ENCODE data around the gene CNST. TPM values are rescaled to one million over a fixed set of nuclear protein-coding genes. Genes with fewer than 3 reads are reported as not detected.
"Not testable (repeated sequence)": the region's sequence is repeated elsewhere in the genome, so short reads cannot be mapped to it uniquely, and the experiment has no call there.

The CNST gene
- total RNA-seq, 1 experiment from 2014 or later = 20.6 TPM

DNA sequence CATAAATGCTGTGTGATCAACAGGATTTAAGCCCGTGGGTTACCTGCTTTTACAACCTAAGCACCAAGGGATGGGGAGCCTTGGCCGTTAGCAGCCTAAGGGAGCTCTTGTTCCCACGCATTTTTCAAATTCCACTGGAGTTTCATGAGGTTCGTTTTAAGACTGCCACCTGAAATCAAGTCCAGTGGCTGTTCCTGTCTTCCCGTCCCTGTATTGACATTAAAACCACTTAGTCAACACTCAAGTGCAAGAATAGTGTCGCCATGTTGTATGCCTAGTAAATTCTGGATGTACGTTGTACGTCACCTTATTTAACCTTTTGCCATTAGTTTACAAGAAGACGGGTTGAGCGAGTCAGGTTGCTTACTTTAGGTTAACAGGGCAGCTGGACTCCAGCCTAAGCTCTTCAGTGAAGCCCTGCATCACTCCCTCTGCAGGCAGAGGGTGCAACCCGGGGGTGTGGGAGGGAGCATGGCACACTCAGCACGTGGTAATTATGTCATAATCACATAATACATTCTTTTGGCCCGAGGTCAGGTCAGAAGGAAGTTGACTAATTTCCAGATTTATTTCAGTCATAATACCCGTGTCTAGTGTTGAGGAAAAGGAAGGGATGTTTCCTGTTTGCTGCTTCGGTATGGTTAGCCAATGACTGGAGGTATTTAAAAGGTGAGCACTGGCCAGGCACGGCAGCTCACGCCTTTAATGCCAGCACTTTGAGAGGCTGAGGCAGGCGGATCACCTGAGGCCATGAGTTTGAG, 42.5 kb downstream of the CNST start:
- in situ Hi-C loops (cut with HindIII; ENCODE audit: low sequenced_read_pairs) = no loop called here
- DNase-seq (ENCODE audit: low spot score) = peak; percentile 59

DNA sequence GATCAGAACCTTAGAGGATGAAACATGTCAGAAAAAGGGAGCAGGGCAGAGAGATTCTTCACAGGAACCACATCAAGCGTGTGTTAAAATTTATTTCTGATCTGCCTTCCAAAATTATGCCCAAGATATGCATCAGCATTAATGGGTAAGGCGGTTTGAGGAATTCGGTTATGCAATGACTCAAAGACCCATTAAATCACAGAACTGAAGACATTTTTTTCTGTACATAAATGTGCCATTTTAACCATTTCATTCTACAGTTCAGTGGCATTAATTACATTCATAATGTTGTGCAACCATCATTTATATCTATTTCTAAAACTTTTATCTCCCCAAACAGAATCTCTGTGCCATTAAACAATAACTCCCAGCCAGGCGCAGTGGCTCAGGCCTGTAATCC, 43.4 kb downstream of the CNST start:
- DNase-seq (ENCODE audit: low spot score) = no peak
- in situ Hi-C loops (cut with HindIII; ENCODE audit: low sequenced_read_pairs) = no loop called here

DNA sequence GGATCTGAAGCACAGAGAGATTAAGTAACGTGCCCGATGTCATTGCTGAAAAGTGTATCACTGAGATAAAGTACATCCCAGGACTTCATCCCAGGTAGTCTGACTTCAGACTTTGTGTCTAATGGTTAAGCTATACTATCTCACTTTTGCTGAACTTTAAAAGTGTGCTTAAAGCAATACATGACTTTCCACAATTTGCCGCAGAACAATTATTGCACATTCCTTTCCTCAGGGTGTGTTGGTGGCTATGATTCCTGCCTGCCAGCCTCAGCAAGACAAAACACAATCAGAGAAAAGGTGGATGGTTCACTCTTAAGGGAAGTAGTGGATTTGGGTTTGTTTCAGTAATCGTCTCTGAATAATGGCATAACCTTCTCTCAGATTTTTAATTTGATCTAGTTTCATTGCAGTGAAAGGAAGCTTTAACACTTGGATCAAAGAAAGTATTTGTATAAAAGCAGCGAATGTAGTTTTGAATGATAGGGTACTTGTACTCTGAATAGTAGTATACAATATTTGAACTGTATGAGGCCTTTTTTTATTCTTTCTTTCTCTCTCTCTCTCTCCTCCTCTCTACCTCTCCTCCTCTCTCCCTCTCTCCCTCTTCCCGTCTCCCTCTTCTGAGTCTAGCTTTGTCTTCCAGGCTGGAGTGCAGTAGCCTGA, 47.0 kb downstream of the CNST start:
- no peak for DNase-seq (ENCODE audit: low spot score)
- in situ Hi-C loops (cut with HindIII; ENCODE audit: low sequenced_read_pairs) = no loop called here

DNA sequence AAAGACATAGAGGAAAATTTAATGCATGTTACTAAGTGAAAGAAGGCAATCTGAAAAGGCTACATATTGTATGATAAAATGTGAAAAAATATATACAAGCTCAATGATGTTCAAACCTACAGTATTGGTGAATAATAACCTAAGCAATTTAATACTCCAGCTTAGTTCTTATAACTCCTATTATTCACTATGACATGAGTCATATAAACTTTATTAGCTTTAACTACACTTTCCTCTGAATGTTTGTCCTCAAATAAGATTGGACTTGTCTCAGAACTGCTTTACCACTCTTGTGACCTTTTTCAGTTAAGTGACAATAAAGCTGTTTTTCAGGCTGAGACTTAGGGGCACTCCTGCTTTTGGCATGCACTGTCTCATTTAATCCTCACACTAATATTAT, 50.9 kb downstream of the CNST start:
- no peak for DNase-seq (ENCODE audit: low spot score)
- in situ Hi-C loops (cut with HindIII; ENCODE audit: low sequenced_read_pairs) = no loop called here

DNA sequence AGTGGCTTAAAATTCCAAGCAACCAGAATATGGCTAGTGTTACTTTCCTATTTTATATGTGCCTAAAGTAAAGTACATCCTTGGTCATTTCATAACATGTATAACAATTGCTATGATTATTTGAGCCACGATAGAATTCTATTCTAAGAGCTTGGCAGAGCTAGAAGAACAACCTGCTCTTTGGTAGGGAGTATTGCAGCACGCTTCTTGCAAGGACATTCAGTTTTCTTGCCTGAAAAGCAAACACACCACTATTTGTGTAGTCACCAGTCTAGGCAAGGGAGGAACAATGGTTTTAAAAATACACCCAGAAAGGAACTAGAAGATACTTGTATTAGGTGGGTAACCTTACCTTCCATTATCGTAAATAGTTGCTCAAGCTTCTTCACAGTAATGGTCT, 51.5 kb downstream of the CNST start:
- no peak for DNase-seq (ENCODE audit: low spot score)
- in situ Hi-C loops (cut with HindIII; ENCODE audit: low sequenced_read_pairs) = no loop called here

DNA sequence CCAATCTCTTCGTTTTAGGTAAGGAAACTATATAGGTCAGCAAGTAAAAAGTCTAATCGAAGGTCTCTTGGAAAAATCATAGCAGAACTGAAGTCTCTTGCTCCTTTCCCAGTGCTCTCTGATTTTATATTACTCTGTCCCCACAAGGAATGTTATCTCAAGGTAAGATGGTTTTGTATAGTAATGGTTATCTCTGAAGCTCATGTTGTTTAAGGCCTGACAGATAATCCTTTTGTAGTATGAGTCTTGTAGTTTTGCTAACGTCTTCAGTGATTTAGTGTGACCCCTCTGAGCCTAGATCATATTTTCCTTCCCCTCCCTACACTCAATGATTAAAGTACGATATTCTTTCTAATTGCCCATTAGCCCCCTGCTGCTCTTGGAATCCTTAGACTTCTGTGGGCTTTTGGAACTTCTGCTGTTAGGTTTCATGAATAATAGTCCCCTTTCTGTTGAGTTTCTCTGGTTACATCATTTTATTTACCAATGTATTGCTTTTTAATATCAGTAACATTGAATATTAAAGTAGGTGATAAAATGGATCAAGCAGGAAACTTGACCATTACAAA, 52.1 kb downstream of the CNST start:
- in situ Hi-C loops (cut with HindIII; ENCODE audit: low sequenced_read_pairs) = no loop called here

DNA sequence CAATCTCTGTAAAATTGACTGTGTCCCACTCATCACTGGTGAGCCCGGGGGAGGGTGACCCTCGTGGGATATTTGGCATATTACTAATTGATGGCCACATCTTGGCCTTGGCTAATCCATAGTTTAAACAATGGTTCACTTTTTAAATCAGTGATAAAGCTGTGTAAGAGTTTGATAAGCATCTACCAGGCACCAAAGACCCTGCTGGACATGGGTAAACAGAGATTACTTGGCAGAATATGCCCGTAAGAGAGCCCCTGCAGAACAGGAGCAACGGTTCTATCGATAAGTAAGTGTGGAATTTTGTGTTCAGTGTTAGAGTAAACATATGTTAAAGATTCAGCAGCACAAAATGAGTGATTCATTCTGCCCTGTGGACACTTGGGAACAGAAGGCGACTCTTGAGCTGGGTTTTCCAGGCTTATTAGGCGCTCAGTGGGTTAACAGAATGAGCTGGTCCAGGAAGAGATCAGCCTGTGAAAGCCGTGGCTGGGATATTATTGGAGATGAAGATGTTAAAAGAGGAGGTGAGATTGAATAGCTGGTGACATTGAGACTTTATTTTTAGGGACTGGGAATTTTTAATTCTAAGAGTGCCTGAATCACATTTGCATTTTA, 55.9 kb downstream of the CNST start:
- in situ Hi-C loops (cut with HindIII; ENCODE audit: low sequenced_read_pairs) = no loop called here
- DNase-seq (ENCODE audit: low spot score) = no peak

More for the DNA sequence above, 52.1 kb downstream of the CNST start:
- no peak for DNase-seq (ENCODE audit: low spot score)

DNA sequence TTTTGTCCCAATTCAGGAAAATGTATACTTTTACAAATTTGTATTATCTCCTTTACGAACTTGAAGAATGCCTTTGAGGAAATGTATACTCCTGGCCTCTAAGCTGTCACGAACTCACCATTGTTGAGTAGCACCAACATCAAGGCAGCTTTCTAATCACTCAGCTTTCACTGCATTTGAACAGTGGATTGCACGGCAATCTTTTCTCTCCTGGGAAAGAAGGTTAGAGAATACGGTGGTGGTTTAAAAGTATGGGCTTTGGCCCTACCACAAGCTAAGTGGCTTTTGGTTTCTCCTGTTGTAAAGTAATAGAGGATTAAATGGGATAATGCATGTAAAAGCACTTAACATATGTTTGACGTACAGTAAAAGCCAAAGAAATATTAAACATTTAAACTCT, 57.8 kb downstream of the CNST start:
- DNase-seq (ENCODE audit: low spot score) = no peak
- in situ Hi-C loops (cut with HindIII; ENCODE audit: low sequenced_read_pairs) = no loop called here

DNA sequence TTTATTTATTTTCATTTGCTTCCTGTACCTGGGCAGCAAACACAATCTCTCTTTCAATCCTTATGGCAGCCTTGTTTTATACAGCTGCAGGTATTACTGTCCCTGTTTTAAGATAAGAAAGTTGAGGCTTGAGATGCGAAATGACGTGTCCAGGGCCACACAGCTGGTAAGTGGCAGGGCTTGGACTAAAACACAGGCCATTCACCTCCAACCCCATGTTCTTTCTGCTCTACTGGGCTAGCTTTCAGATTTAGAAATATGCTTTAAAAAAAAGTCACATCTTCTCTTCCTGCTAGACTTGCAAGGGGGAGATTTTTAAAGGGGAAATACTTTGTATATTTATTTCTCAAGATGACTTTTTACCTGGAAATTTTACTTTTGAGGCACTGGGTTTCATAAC, 62.8 kb downstream of the CNST start:
- in situ Hi-C loops (cut with HindIII; ENCODE audit: low sequenced_read_pairs) = no loop called here

DNA sequence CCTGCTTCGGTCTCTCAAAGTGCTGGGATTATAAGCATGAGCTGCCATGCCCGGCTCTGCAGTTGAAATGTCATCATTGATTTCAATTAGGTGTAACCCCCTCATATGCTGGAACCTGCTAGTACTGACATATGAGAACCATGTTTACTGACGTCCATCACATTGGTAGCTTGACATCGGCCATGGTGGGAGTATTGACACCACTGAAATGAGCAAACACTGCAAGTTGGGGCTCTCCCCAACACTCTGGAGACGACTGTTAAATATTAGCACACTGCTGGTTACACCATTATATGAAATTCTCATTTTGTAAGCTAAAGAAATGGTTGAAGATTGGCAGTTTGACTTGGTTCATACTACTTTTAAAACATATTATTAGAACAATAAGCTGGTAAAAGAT, 63.7 kb downstream of the CNST start:
- in situ Hi-C loops (cut with HindIII; ENCODE audit: low sequenced_read_pairs) = no loop called here
- DNase-seq (ENCODE audit: low spot score) = no peak

More for the DNA sequence above, 62.8 kb downstream of the CNST start:
- no peak for DNase-seq (ENCODE audit: low spot score)

DNA sequence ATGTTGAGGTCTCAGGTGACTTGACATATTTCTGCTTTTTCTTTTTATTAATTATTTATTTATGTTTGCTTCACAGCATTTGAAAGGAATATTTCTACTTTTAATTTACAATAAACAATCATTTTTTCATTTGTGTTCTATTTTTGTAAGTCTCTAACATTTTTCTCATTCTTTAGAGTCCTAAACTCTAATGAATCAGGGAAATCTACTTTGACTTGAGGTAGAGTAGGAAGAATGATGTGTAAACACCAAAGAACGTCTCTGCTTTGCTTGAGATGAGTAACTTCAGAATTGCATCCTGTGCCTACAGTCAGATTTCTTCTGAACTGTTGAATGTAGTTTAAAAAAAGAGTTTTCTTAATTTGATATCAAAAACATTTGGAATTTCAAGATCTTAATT, 65.2 kb downstream of the CNST start:
- no peak for DNase-seq (ENCODE audit: low spot score)
- in situ Hi-C loops (cut with HindIII; ENCODE audit: low sequenced_read_pairs) = no loop called here

DNA sequence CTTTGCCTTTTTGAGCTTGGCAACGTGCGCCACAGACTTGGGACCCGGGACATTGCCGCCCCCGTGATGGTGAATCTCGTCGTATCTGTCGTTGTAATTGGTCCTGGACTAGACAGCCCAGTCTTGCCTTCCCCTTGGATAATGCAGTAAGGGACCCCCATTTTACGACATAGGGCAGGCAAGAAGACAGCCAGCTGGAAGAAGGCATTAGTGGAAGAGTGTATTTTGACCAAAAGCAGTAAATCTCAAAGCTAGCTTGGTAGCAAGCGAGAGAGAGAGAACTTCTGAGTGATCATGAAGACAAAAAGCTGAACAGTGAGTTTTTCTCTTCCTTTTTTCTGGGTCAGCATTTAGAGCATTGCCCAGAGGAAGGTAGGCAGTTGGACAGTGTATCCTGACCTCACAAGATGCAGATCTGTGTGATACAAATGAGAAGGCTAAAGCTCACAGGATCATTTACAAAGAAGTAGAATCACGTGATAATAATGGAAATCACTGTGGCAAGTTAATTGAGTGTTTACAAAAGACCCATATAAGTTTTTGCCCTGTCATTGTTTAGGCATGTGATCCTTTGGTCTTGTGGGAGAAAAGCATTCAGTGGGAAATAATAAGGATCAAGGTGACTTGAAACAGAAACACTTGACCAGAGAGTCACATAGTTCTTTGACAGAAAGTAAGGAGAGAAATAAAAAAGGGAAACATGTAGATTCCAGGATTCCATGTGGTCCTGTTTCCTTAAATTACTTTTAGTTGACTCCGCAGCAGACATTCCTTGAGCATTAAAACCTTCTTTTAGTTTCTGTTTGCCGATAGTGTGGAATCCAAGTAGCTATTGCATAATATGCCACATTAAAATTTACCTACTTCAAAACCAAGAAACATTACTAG, 66.3 kb downstream of the CNST start:
- DNase-seq (ENCODE audit: low spot score) = no peak
- in situ Hi-C loops (cut with HindIII; ENCODE audit: low sequenced_read_pairs) = no loop called here

DNA sequence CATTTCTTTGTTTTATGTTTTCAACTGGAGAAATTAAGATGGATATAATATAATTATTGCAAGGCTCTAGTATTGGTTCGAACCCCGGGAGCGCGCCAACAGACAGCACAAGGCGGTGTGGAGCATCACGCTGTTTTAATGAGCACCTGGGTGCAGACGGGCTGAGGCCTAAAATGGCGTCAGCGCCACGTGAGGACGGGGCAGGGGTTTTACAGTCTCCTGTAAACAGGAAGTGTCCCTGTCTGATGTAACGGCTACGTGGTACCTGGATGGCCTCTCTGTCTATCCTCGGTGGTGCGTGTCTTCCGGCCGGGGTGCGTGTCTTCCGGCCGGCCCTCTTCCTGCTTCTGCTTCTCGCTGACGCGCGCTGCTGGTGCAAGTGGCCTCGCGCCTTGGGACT, 68.4 kb downstream of the CNST start:
- DNase-seq (ENCODE audit: low spot score); in situ Hi-C loops (cut with HindIII; ENCODE audit: low sequenced_read_pairs): not testable (repeated sequence)

DNA sequence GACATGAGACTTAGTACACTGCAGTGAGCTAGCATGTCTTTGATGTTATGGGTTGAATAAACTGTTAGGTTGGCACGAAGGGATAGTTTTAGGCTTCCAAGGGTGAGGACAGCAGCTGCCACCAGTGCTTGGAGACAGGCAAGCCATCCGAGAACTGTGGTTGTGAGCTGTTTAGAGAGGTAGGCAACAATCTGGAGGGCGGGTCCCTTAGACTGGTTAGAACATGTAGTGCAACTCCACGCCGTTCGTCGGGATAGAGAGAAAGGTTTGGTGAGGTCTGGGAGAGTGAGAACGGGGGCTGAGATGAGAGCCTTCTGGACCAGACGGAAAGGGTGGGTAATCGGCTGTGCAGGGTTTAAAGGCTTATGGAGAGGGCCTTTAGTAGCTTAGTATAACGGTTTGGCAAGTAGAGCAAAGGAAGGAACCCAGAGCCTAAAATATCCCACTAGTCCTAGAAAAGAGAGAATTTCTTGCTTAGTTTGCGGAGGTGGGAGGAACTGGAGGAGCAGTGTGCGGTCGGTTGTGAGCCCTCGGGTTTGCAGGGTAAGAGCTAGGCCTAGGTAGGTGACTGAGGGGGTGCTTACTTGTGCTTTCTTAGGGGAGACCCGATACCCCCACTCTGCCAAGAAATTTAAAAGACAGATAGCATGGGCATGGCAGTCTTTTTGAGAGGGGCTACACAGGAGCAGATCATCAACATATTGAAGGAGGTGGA, 72.8 kb downstream of the CNST start:
- no peak for DNase-seq (ENCODE audit: low spot score)
- in situ Hi-C loops (cut with HindIII; ENCODE audit: low sequenced_read_pairs) = no loop called here

DNA sequence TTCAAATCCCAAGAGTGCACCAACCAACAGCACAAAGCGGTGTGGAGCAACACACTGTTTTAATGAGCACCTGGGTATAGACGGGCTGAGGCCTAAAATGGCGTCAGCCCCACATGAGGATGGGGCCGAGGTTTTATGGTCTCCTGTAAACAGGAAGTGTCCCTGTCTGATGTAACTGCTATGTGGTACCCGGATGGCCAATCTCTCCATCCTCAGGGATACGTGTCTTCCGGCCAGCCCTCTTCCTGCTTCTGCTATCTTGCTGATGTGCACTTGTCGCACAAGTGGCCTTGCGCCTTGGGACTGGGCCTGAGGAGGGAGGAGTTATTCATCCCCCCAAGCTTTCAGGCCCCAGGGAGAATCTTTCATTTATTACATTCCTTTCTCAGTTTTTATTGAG, 73.5 kb downstream of the CNST start:
- in situ Hi-C loops (cut with HindIII; ENCODE audit: low sequenced_read_pairs) = no loop called here
- no peak for DNase-seq (ENCODE audit: low spot score)

DNA sequence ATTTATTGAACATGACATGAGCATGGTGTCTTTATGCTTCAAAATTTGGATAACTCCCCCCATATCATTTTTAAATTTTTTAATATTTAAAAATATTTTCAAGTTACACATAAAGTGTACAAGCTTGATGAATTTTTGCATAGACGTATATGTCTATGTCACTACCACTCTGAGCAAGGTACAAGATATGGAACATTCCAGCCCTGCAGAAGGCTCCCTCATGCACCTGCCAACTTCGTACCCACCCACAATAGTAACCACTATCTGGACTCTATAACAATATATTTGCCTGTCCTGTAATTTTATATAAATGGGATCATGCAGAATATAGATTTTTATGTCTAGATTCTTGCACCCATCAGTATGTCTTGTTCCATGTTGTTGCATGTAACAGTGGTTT, 74.5 kb downstream of the CNST start:
- in situ Hi-C loops (cut with HindIII; ENCODE audit: low sequenced_read_pairs) = no loop called here
- no peak for DNase-seq (ENCODE audit: low spot score)

DNA sequence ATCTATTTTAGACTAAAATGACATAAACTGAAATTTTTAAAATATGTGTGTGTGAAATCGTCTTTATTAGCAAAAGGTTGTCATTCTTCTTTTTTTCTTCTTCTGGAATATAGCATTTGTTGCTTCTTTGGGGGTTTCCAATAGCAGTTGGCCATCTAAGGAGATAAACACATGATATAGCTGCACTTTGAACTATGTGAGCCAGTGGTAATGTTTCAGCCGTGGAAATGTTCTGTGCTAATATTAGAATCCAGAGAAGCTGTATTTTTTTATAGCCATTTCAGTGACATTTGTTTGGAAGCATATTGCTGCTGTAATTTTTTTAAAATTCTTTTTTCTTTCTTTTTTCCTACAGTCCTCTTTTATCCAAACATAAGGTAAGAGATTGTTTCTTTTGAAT, 75.1 kb downstream of the CNST start:
- in situ Hi-C loops (cut with HindIII; ENCODE audit: low sequenced_read_pairs) = no loop called here
- DNase-seq (ENCODE audit: low spot score) = no peak

DNA sequence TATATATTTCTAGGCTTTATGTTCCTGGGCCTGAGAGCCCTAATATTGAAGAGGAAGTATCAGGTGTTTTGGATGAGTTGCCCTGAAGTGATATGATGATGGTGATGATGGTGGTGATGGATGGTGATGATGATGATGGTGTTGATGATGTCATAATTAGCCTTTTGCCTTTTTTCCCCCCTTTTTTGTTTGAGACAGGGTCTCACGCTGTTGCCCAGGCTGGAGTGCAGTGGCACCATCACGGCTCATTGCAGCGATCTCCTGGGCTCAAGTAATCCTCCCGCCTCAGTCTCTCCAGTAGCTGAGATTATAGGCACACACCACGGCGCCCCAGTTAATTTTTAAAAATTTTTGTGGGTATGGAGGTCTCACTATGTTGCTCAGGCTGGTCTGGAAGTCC, 76.5 kb downstream of the CNST start:
- in situ Hi-C loops (cut with HindIII; ENCODE audit: low sequenced_read_pairs) = no loop called here

DNA sequence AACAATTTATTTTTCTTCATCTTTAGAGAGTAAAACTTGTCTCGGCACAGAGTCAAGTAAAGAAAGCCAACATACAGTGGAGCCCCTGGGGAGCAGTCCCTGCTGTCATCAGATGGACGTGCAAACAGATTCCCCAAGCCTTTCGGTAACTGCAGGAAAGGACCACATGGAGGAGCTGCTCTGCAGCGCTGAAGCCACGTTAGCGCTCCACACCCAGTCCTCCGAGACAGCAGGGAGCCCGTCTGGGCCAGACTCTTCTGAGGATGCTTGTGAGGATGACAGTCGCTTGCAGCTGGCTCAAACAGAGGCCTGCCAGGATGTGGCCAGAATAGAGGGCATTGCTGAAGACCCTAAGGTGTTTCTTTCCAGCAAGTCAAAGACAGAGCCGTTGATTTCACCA, 80.9 kb downstream of the CNST start:
- DNase-seq (ENCODE audit: low spot score) = peak; percentile 89
- in situ Hi-C loops (cut with HindIII; ENCODE audit: low sequenced_read_pairs) = no loop called here

More for the DNA sequence above, 76.5 kb downstream of the CNST start:
- no peak for DNase-seq (ENCODE audit: low spot score)
